GM18499 (cell line): ENCODE results near the gene LHPP.

Experiments
- ATAC-seq: cut with Tn5 transposase; IDR thresholded peaks from one replicate; pipeline ENCODE4 v1.9.1; 2021; ENCODE audit warnings: moderate number of reproducible peaks; ENCODE audit not compliant: insufficient read depth, unreplicated experiment

LHPP gene

DNA sequence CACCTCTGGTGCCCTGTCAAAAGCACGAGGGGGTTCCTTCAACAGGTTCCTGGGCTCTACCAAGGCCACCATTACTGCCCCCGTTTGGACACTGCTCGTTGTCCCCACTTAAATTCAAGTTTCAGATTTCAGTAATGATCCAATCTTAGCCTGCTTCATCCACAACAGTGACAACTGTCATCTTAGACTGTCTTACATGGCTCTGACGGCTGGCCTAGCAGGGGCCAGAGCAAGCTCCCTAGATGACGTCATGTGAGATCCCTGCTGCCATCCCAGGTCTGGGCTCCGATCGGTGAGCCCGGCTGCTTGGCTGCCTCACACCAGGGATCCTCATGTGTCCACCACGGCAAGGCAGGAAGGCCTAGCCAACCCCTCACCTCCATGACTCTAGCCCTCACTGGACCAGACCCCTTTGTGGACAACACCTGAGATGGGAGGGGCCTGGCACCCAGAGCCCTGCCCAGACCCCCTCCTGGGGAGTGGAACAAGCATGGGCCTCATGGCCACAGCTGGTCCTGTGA, 200.1 kb downstream of the LHPP start:
- ATAC-seq, result no peak

DNA sequence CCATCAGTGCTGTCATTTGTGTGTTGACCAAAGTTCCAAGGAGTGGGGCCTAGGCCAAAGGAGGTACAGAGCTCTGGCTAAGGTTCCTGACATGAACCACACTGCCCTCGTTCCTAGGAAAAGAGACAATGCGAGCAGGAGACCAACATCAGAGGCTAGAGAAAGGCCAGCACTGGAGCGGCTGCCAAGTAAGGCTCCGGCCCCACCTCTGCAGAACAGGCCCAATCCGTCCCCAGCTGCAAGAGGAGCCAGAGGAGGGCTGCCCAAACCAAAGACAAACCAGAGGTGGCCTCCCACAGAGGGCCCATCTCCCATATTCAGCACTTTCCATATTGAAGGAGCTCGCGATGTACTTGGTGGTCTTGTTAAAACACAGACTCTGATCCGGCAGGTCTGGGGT, 201.6 kb downstream of the LHPP start:
- ATAC-seq, result no peak
